Hepatocyte (in vitro differentiated cells): Measurements from ENCODE around the gene RAB3GAP2. TPM values are rescaled to one million over a fixed set of nuclear protein-coding genes. Genes with fewer than 3 reads are reported as not detected.

Experiments
- DNase-seq: peaks from one replicate; pipeline ENCODE4 v3.0.0-alpha.2; 2016; ENCODE audit warnings: low spot score
- H2AFZ ChIP-seq: fragments of 200-600 bp; sonication (generic); 2 replicates; pipeline ENCODE4 v1.6.0; 2016; ENCODE audit warnings: antibody characterized with exemption, mild to moderate bottlenecking
- H3K27ac ChIP-seq: fragments of 200-600 bp; sonication (generic); 2 replicates; pipeline ENCODE4 v1.5.1; 2016; ENCODE audit warnings: mild to moderate bottlenecking
- H3K27me3 ChIP-seq: fragments of 200-600 bp; sonication (generic); 2 replicates; pipeline ENCODE4 v1.6.1; 2016
- H3K36me3 ChIP-seq: fragments of 200-600 bp; sonication (generic); replicated peaks from 2 replicates; pipeline ENCODE4 v1.5.1; 2016; ENCODE audit warnings: low read depth; ENCODE audit not compliant: insufficient read depth
- H3K4me1 ChIP-seq: fragments of 200-600 bp; sonication (generic); 2 replicates; pipeline ENCODE4 v1.5.1; 2016; ENCODE audit warnings: mild to moderate bottlenecking, moderate library complexity; ENCODE audit not compliant: insufficient read depth
- H3K4me2 ChIP-seq: fragments of 200-600 bp; sonication (generic); 2 replicates; pipeline ENCODE4 v1.6.0; 2016
- H3K4me3 ChIP-seq: fragments of 200-600 bp; sonication (generic); 2 replicates; pipeline ENCODE4 v1.5.1; 2016; ENCODE audit warnings: mild to moderate bottlenecking
- H3K79me2 ChIP-seq: fragments of 200-600 bp; sonication (generic); 2 replicates; pipeline ENCODE4 v1.6.0; 2017; ENCODE audit warnings: mild to moderate bottlenecking
- H3K9me2 ChIP-seq: fragments of 200-600 bp; sonication (generic); replicated peaks from 2 replicates; pipeline ENCODE4 v1.6.0; 2017; ENCODE audit warnings: mild to moderate bottlenecking; ENCODE audit not compliant: insufficient read depth
- H3K9me3 ChIP-seq: fragments of 200-600 bp; sonication (generic); 2 replicates; pipeline ENCODE4 v1.5.1; 2016; ENCODE audit warnings: low read depth, mild to moderate bottlenecking
- H4K20me1 ChIP-seq: fragments of 200-600 bp; sonication (generic); 2 replicates; pipeline ENCODE4 v1.6.0; 2016; ENCODE audit warnings: mild to moderate bottlenecking; ENCODE audit not compliant: insufficient read depth, poor library complexity, severe bottlenecking
- CTCF ChIP-seq: fragments of 200-600 bp; sonication (generic); IDR thresholded peaks from 2 replicates; pipeline ENCODE4 v1.5.1; 2016; ENCODE audit warnings: antibody characterized with exemption, mild to moderate bottlenecking; ENCODE audit not compliant: poor library complexity
- EZH2 ChIP-seq: fragments of 200-600 bp; sonication (generic); IDR thresholded peaks from 2 replicates; pipeline ENCODE4 v1.6.1; 2016; ENCODE audit warnings: antibody characterized with exemption, mild to moderate bottlenecking, borderline replicate concordance
- EZH2phosphoT487 ChIP-seq: fragments of 200-600 bp; sonication (generic); IDR thresholded peaks from one replicate; pipeline ENCODE4 v1.6.1; 2018; ENCODE audit warnings: antibody characterized with exemption, mild to moderate bottlenecking, low read depth, moderate library complexity; ENCODE audit not compliant: unreplicated experiment, severe bottlenecking
- WGBS: methylation state at CpG from one replicate; pipeline ENCODE4 v1.1.6; 2016; ENCODE audit warnings: low lambda C conversion rate; ENCODE audit errors: missing lambda C conversion rate; 5-methylcytosine and 5-hydroxymethylcytosine counted together
- polyA plus RNA-seq: library from polyadenylated mRNA; unstranded; fragments of >200 nt; fragmentation: Nextera tagmentation; extraction: Ambion mirVana; gene quantifications from 2 replicates; pipeline ENCODE4 v1.2.1, GENCODE V29; 2016
- total RNA-seq: library from RNA; depleted of rRNA; stranded (reverse); fragments of >200 nt; gene quantifications from 2 replicates; pipeline ENCODE4 v1.2.3, GENCODE V29; 2014

The RAB3GAP2 gene
- total and polyA plus RNA-seq, 2 experiments from 2014 or later = 13.7 to 31.6 TPM

GRCh38 chr1:220299337-220299736 is 27.1 kb upstream of the RAB3GAP2 start:
- no peak for DNase-seq
- Histone ChIP-seq H3K4me1 (peaks cover 7% of the 10 kb centered on the region), H3K36me3 (no peaks in the 10 kb centered on the region), H3K4me2 (no peak overlapping the region), H3K9me2 (no peaks in the 10 kb centered on the region), H3K79me2 (no peaks in the 10 kb centered on the region), H2AFZ (no peak overlapping the region), H4K20me1 (no peaks in the 10 kb centered on the region), H3K9me3 (no peaks in the 10 kb centered on the region), H3K27ac (no peak overlapping the region), H3K27me3 (no peaks in the 10 kb centered on the region), H3K4me3 (no peak overlapping the region)
- TF ChIP-seq EZH2 (no peak), CTCF (no peak), EZH2phosphoT487 (no peak)
- WGBS = 95% methylated on average over 7 of the region's 7 CpGs

DNA sequence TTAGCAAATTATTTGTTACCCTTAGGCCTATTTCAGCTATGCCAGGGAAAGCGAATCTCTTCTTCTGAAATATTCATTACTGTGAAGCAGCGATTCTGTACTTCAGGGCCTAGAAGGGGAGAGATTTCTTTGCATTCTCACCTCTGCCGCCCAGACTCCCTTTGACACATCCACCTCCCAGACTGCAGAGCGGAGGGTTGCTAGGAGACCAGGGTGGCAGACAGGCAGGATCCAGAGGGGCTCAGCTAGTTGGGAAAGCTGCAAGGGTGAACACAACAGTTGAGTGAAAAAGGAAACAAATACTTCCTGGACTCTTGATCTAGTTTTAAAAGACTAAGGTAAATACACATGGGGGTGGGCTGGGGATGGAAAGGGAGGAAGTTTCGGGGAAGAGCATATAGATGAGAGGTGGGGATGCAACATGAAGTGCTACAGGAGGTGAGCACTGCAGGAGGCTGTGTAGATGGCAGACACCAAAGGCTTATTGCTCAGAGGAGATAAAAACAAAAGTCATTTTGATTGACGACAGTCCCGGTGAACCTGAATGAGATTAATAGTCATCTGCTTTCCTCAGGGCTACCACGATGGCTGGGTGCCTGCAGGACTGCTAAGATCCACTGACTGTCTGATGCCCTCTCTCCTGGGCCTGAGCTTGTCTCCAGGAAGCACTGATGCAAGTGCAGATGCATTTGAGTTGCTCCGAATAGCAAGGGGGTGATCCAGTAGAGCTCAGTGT is 26.4 kb upstream of the RAB3GAP2 start:
- 72% methylated on average over 9 of the region's 9 CpGs for WGBS

DNA sequence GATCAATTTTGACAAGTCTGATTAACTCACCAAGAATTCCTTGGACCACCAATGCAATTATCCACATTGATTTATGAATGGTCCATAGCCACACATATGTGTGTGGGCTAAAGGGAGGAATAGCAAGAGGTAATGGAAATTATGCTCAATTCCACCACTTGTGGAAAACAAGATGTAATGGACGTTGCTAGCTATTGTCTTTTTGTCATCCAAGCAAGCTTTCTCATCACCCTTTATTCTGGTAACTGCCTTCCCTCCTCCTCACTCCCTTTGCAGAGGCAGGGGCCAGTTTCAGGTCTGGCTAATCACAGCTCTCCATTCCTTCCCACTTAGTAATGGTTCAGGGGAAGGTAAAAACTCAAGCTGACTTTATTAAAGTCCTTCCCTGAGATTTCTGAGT is 24.7 kb upstream of the RAB3GAP2 start:
- Histone ChIP-seq H3K36me3 (no peaks in the 10 kb centered on the region), H3K79me2 (no peaks in the 10 kb centered on the region), H3K9me3 (no peaks in the 10 kb centered on the region), H3K27ac (no peak overlapping the region), H2AFZ (no peak overlapping the region), H3K4me2 (no peak overlapping the region), H3K9me2 (no peaks in the 10 kb centered on the region), H3K27me3 (no peaks in the 10 kb centered on the region), H3K4me3 (no peak overlapping the region), H3K4me1 (peaks cover 7% of the 10 kb centered on the region), H4K20me1 (no peaks in the 10 kb centered on the region)
- TF ChIP-seq EZH2phosphoT487 (no peak), EZH2 (no peak), CTCF (no peak)
- DNase-seq = no peak
- 85% methylated on average over 1 of the region's 1 CpG for WGBS

More for the DNA sequence above, 26.4 kb upstream of the RAB3GAP2 start:
- Histone ChIP-seq H2AFZ (no peak overlapping the region), H3K4me1 (peaks cover 7% of the 10 kb centered on the region), H3K27ac (no peak overlapping the region), H3K4me3 (no peak overlapping the region), H3K9me3 (no peaks in the 10 kb centered on the region), H3K4me2 (no peak overlapping the region), H3K9me2 (no peaks in the 10 kb centered on the region), H3K36me3 (no peaks in the 10 kb centered on the region), H3K79me2 (no peaks in the 10 kb centered on the region), H4K20me1 (no peaks in the 10 kb centered on the region), H3K27me3 (no peaks in the 10 kb centered on the region)
- DNase-seq = no peak
- TF ChIP-seq EZH2 (no peak), EZH2phosphoT487 (no peak), CTCF (no peak)
